A673 (cell line): ENCODE measurements around the gene NPS. TPM values are rescaled to one million over a fixed set of nuclear protein-coding genes. Genes with fewer than 3 reads are reported as not detected.
A peak's percentile ranks its signal among the peaks of the same experiment; 100 is the strongest.

Source experiments
- BruUV-seq: library from RNA; stranded (reverse); fragments of 400-500 nt; replicated peaks from 2 replicates; lab custom pipeline; 2021; lab: Mats Ljungman, UMichigan
- CTCF ChIA-PET: fragments of 300-600 bp; sonication (Branson Sonifier 250); formaldehyde crosslinking; loops from one replicate; lab custom pipeline; 2022; ENCODE audit warnings: antibody characterized with exemption; lab: Charles Lee
- POLR2A ChIA-PET: fragments of 300-600 bp; sonication (Branson Sonifier 250); formaldehyde crosslinking; loops from one replicate; lab custom pipeline; 2022; ENCODE audit warnings: antibody characterized with exemption; ENCODE audit not compliant: low non-redundant PET; lab: Charles Lee
- DNase-seq: peaks from one replicate; pipeline ENCODE4 v3.0.0-alpha.2; 2015; ENCODE audit warnings: low spot score
- H3K27ac ChIP-seq: fragments of 200-600 bp; sonication (generic); 2 replicates; pipeline ENCODE4 v1.5.1; 2016; ENCODE audit warnings: mixed run types, low read depth, mild to moderate bottlenecking, mixed read lengths, antibody characterized with exemption, low read length; ENCODE audit not compliant: poor library complexity, severe bottlenecking
- H3K27me3 ChIP-seq: fragments of 200-600 bp; sonication (generic); replicated peaks from 2 replicates; pipeline ENCODE4 v1.6.1; 2017; ENCODE audit warnings: mixed run types, low read depth, mild to moderate bottlenecking, mixed read lengths, antibody characterized with exemption, low read length; ENCODE audit not compliant: insufficient read depth, poor library complexity
- H3K36me3 ChIP-seq: fragments of 200-600 bp; sonication (generic); 2 replicates; pipeline ENCODE4 v1.6.1; 2016; ENCODE audit warnings: mixed run types, mild to moderate bottlenecking, mixed read lengths, antibody characterized with exemption, low read length; ENCODE audit not compliant: insufficient read depth, poor library complexity, severe bottlenecking
- H3K4me1 ChIP-seq: fragments of 200-600 bp; sonication (generic); 2 replicates; pipeline ENCODE4 v1.6.1; 2017; ENCODE audit warnings: mixed run types, mild to moderate bottlenecking, mixed read lengths, antibody characterized with exemption, low read length; ENCODE audit not compliant: insufficient read depth, poor library complexity, severe bottlenecking
- H3K4me3 ChIP-seq: fragments of 200-600 bp; sonication (generic); 2 replicates; pipeline ENCODE4 v1.5.1; 2016; ENCODE audit warnings: low read depth, mixed run types, mild to moderate bottlenecking, mixed read lengths, low read length; ENCODE audit not compliant: poor library complexity, severe bottlenecking
- H3K9me3 ChIP-seq: fragments of 200-600 bp; sonication (generic); 2 replicates; pipeline ENCODE4 v1.6.1; 2016; ENCODE audit warnings: mixed run types, low read depth, mild to moderate bottlenecking, mixed read lengths, antibody characterized with exemption, low read length; ENCODE audit not compliant: poor library complexity, severe bottlenecking
- CTCF ChIP-seq: fragments of 300-800, 200-600 bp; sonication (generic); conservative IDR thresholded peaks from 2 replicates; pipeline ENCODE4 v1.5.1; 2017; ENCODE audit warnings: low read depth, mild to moderate bottlenecking, antibody characterized with exemption, low read length, moderate library complexity, mixed read lengths
- EZH2 ChIP-seq: fragments of 200-600 bp; sonication (generic); IDR thresholded peaks from 2 replicates; pipeline ENCODE4 v1.6.1; 2017; ENCODE audit warnings: borderline replicate concordance, low read depth, mild to moderate bottlenecking, mixed read lengths, antibody characterized with exemption, low read length; ENCODE audit not compliant: poor library complexity, severe bottlenecking
- intact Hi-C: fragments of 100-400 bp; cut with micrococcal nuclease; formaldehyde crosslinking; loops from one replicate; pipeline ENCODE4 v1.10.0; 2022; ENCODE audit not compliant: unreplicated experiment
- total RNA-seq: library from RNA; stranded (reverse); gene quantifications from 2 replicates; pipeline ENCODE4 v1.2.3, GENCODE V29; 2021

Gene NPS
- total RNA-seq, 1 experiment from 2014 or later: not detected

- intact Hi-C loops: loop anchor here (1.0 kb wide), 1 partner anchor 126 kb away; no protein-coding TSS in a partner anchor
- peaks cover 66% of the 10 kb centered on the region for H3K4me1 ChIP-seq
- BruUV-seq: no TSS peak
- H3K27ac ChIP-seq: peak overlapping the region; percentile 83
- TF ChIP-seq CTCF: no peak
- no peak for TF ChIP-seq EZH2
- H3K9me3 ChIP-seq: no peaks in the 10 kb centered on the region
- peak; percentile 96 for DNase-seq
- ChIA-PET POLR2A (no interaction called here), CTCF (no interaction called here)
- H3K36me3 ChIP-seq: no peaks in the 10 kb centered on the region
- no peaks in the 10 kb centered on the region for H3K27me3 ChIP-seq
- no peak overlapping the region for H3K4me3 ChIP-seq
Measured at GRCh38 chr10:127524908-127525665, 24.0 kb upstream of the NPS start.

- BruUV-seq: no TSS peak
- Histone ChIP-seq H3K4me1 (peaks cover 66% of the 10 kb centered on the region), H3K4me3 (no peak overlapping the region), H3K27ac (peak overlapping the region; percentile 83), H3K9me3 (no peaks in the 10 kb centered on the region), H3K36me3 (no peaks in the 10 kb centered on the region), H3K27me3 (no peaks in the 10 kb centered on the region)
- ChIA-PET CTCF (no interaction called here), POLR2A (no interaction called here)
- DNase-seq: peak; percentile 51
- TF ChIP-seq CTCF (no peak), EZH2 (no peak)
- intact Hi-C loops: loop anchor here (1.0 kb wide), 1 partner anchor 126 kb away; no protein-coding TSS in a partner anchor
Measured at GRCh38 chr10:127525686-127526085, 23.4 kb upstream of the NPS start.

GRCh38 chr10:127526161-127526560, 22.9 kb upstream of the NPS start:
- TF ChIP-seq EZH2 (no peak), CTCF (no peak)
- Histone ChIP-seq H3K27ac (peak overlapping the region; percentile 83), H3K4me3 (no peak overlapping the region), H3K36me3 (no peaks in the 10 kb centered on the region), H3K4me1 (peaks cover 66% of the 10 kb centered on the region), H3K9me3 (no peaks in the 10 kb centered on the region), H3K27me3 (no peaks in the 10 kb centered on the region)
- no TSS peak for BruUV-seq
- ChIA-PET POLR2A (no interaction called here), CTCF (no interaction called here)
- DNase-seq: no peak
- intact Hi-C loops: no loop called here
